GM23338 (cell line): ENCODE data around the gene TLE3. TPM values are rescaled to one million over a fixed set of nuclear protein-coding genes. Genes with fewer than 3 reads are reported as not detected.

ENCODE experiments used
- ATAC-seq: fragments of 200-7000 bp; cut with Tn5 transposase; 3 replicates; pipeline ENCODE4 v1.9.1; 2020
- DNase-seq: peaks from one replicate; pipeline ENCODE4 v3.0.0-alpha.2; 2015; ENCODE audit warnings: low spot score
- H2AFZ ChIP-seq: fragments of 200-600 bp; sonication (generic); 2 replicates; pipeline ENCODE4 v1.8.0; 2016; ENCODE audit warnings: antibody characterized with exemption, mild to moderate bottlenecking, moderate library complexity
- H3F3A ChIP-seq: fragments of 200-600 bp; sonication (generic); replicated peaks from 2 replicates; pipeline ENCODE4 v1.8.0; 2017; ENCODE audit warnings: antibody characterized with exemption, mixed run types, low read depth
- H3K27ac ChIP-seq: fragments of 200-600 bp; sonication (generic); 2 replicates; pipeline ENCODE4 v1.6.1; 2016; ENCODE audit warnings: low read depth
- H3K27me3 ChIP-seq: fragments of 200-600 bp; sonication (generic); 2 replicates; pipeline ENCODE4 v1.8.0; 2016; ENCODE audit warnings: mild to moderate bottlenecking, mixed run types, moderate library complexity; ENCODE audit not compliant: insufficient read depth
- H3K36me3 ChIP-seq: fragments of 200-600 bp; sonication (generic); 2 replicates; pipeline ENCODE4 v1.8.0; 2016; ENCODE audit warnings: mild to moderate bottlenecking; ENCODE audit not compliant: insufficient read depth
- H3K4me1 ChIP-seq: fragments of 200-600 bp; sonication (generic); 2 replicates; pipeline ENCODE4 v1.8.0; 2016; ENCODE audit warnings: mild to moderate bottlenecking, moderate library complexity; ENCODE audit not compliant: insufficient read depth
- H3K4me2 ChIP-seq: fragments of 200-600 bp; sonication (generic); 2 replicates; pipeline ENCODE4 v1.7.1; 2017; ENCODE audit warnings: mixed run types
- H3K4me3 ChIP-seq: fragments of 200-600 bp; sonication (generic); 2 replicates; pipeline ENCODE4 v1.6.1; 2016; ENCODE audit warnings: mixed run types
- H3K79me2 ChIP-seq: fragments of 200-600 bp; sonication (generic); replicated peaks from 2 replicates; pipeline ENCODE4 v1.8.0; 2017; ENCODE audit warnings: mild to moderate bottlenecking; ENCODE audit not compliant: insufficient read depth
- H3K9me2 ChIP-seq: fragments of 200-600 bp; sonication (generic); 2 replicates; pipeline ENCODE4 v1.8.0; 2017; ENCODE audit not compliant: insufficient read depth
- H4K20me1 ChIP-seq: fragments of 200-600 bp; sonication (generic); replicated peaks from 2 replicates; pipeline ENCODE4 v1.8.0; 2017; ENCODE audit warnings: mild to moderate bottlenecking; ENCODE audit not compliant: insufficient read depth
- H3K27ac Mint-ChIP-seq: 2 replicates; pipeline ENCODE4 v1.8.0; 2020; ENCODE audit warnings: inconsistent platforms, mild to moderate bottlenecking, moderate library complexity, mixed read lengths
- H3K27me3 Mint-ChIP-seq: 3 replicates; pipeline ENCODE4 v1.8.0; 2022; ENCODE audit warnings: low read depth, mild to moderate bottlenecking, moderate library complexity, mixed read lengths, inconsistent platforms; ENCODE audit not compliant: insufficient read depth, poor library complexity
- H3K36me3 Mint-ChIP-seq: 3 replicates; pipeline ENCODE4 v1.8.0; 2021; ENCODE audit warnings: low read depth, mild to moderate bottlenecking, inconsistent platforms, moderate library complexity, mixed read lengths
- H3K4me1 Mint-ChIP-seq: 3 replicates; pipeline ENCODE4 v1.8.0; 2020; ENCODE audit warnings: mild to moderate bottlenecking, inconsistent platforms, mixed read lengths
- H3K4me3 Mint-ChIP-seq: 3 replicates; pipeline ENCODE4 v1.8.0; 2021; ENCODE audit warnings: moderate library complexity, mild to moderate bottlenecking, inconsistent platforms, mixed read lengths
- H3K9me3 Mint-ChIP-seq: 3 replicates; pipeline ENCODE4 v1.8.0; 2020; ENCODE audit warnings: moderate library complexity, mild to moderate bottlenecking, inconsistent platforms, mixed read lengths
- CREB1 ChIP-seq: fragments of 250-450 bp; sonication (Bioruptor Pico); IDR thresholded peaks from 2 replicates; pipeline ENCODE4 v1.5.0; 2020; ENCODE audit warnings: low read depth, mild to moderate bottlenecking, moderate library complexity
- CTCF ChIP-seq, 2 experiments: fragments of 200-600 bp in 1 of 2; sonication (generic) in 1 of 2; conservative IDR thresholded peaks; 2 replicates each; pipeline versions ENCODE4 v1.5.1 to v1.6.1; 2016 to 2017; ENCODE audit warnings: antibody characterized with exemption in 2 of 2, low read depth in 2 of 2, mild to moderate bottlenecking in 2 of 2, moderate library complexity in 1 of 2
- ETS1 ChIP-seq: IDR thresholded peaks from 2 replicates; pipeline ENCODE4 v1.6.1; 2016; ENCODE audit warnings: antibody characterized with exemption
- EZH2 ChIP-seq: fragments of 200-600 bp; sonication (generic); IDR thresholded peaks from one replicate; pipeline ENCODE4 v1.8.0; 2017; ENCODE audit warnings: antibody characterized with exemption, mild to moderate bottlenecking, low read depth; ENCODE audit not compliant: unreplicated experiment
- EZH2phosphoT487 ChIP-seq: fragments of 200-600 bp; sonication (generic); IDR thresholded peaks from one replicate; pipeline ENCODE4 v1.8.1; 2018; ENCODE audit warnings: antibody characterized with exemption; ENCODE audit not compliant: unreplicated experiment
- POLR2AphosphoS5 ChIP-seq: IDR thresholded peaks from 2 replicates; pipeline ENCODE4 v1.6.1; 2016; ENCODE audit warnings: antibody characterized with exemption, low read depth
- STAT1 ChIP-seq: IDR thresholded peaks from one replicate; pipeline ENCODE4 v1.6.1; 2016; ENCODE audit warnings: antibody characterized with exemption; ENCODE audit not compliant: unreplicated experiment
- ZNF114 ChIP-seq: fragments of 250-450 bp; sonication (Bioruptor Pico); IDR thresholded peaks from 2 replicates; pipeline ENCODE4 v1.5.0; 2020; ENCODE audit warnings: mild to moderate bottlenecking, moderate library complexity
- ZNF331 ChIP-seq: fragments of 250-450 bp; sonication (Bioruptor Pico); IDR thresholded peaks from 2 replicates; pipeline ENCODE4 v1.5.0; 2020; ENCODE audit warnings: low read depth, mild to moderate bottlenecking, moderate library complexity
- ZNF462 ChIP-seq: fragments of 250-450 bp; sonication (Bioruptor Pico); IDR thresholded peaks from 2 replicates; pipeline ENCODE4 v1.5.0; 2020; ENCODE audit warnings: mild to moderate bottlenecking, moderate library complexity
- polyA plus RNA-seq: library from polyadenylated mRNA; unstranded; fragments of >200 nt; fragmentation: Nextera tagmentation; extraction: Ambion mirVana; gene quantifications from 2 replicates; pipeline ENCODE4 v1.2.1, GENCODE V29; 2016
- total RNA-seq: library from RNA; depleted of rRNA; stranded (reverse); fragments of >200 nt; shearing (Covaris generic); gene quantifications from 2 replicates; pipeline ENCODE4 v1.2.3, GENCODE V29; 2014

The TLE3 gene
- total and polyA plus RNA-seq, 2 experiments from 2014 or later = 10.4 to 79.5 TPM

GRCh38 chr15:70016511-70016994, 81.2 kb downstream of the TLE3 start:
- Histone ChIP-seq H3K4me3 (no peak overlapping the region), H3K27me3 (no peaks in the 10 kb centered on the region), H3K4me2 (no peak overlapping the region), H2AFZ (peak overlapping the region; percentile 18; the same call in 1 of the 2 replicates), H4K20me1 (no peaks in the 10 kb centered on the region), H3K4me1 (peaks cover 13% of the 10 kb centered on the region; the same call in 1 of the 2 replicates), H3K9me2 (no peaks in the 10 kb centered on the region), H3F3A (no peaks in the 10 kb centered on the region), H3K27ac (no peak overlapping the region), H3K36me3 (no peaks in the 10 kb centered on the region), H3K79me2 (no peaks in the 10 kb centered on the region)
- Mint-ChIP-seq H3K9me3 (peaks cover 6% of the 10 kb centered on the region; the same call in 1 of the 3 replicates), H3K4me3 (peak overlapping the region; percentile 11; the same call in 2 of the 3 replicates), H3K4me1 (peaks cover 39% of the 10 kb centered on the region), H3K27ac (no peak overlapping the region; the same call in 1 of the 2 replicates), H3K36me3 (peaks cover 2% of the 10 kb centered on the region; the same call in 1 of the 3 replicates), H3K27me3 (peaks cover 22% of the 10 kb centered on the region)
- no peak for DNase-seq
- TF ChIP-seq ZNF114 (CRISPR knock-in tag) (no peak), EZH2phosphoT487 (no peak), EZH2 (no peak), POLR2AphosphoS5 (no peak), ZNF462 (no peak), ETS1 (no peak), CREB1 (CRISPR knock-in tag) (no peak), STAT1 (no peak), CTCF (conservative IDR thresholded peaks at IDR 0.05; ENCODE audit: low read depth in 2 of 2) (no peak), ZNF331 (CRISPR knock-in tag) (no peak)
- ATAC-seq = no peak
